ENCODE measurements around the gene ACTL8. TPM values are rescaled to one million over a fixed set of nuclear protein-coding genes. Genes with fewer than 3 reads are reported as not detected.

The ACTL8 gene
- total RNA-seq, 1 experiment from 2014 or later = 0.69 TPM

DNA sequence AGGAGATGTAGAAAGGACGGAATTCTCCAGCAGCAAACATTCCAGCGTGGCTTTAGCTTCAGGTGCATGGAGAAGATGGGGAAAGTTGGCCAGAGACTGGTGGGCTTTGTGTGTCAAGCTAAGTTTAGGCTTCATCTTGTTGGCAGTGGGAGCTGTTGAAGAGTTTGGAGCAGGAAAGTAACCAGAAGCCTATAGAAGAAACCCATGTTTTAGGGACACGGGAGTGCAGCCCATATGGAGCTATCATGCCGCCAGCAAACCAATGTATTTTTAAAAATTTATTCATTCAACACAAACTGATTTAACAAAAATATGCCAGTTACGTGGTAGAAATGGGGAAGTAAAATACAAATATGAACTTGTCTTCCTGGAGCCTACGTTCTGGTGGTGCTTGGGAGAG, 53.7 kb downstream of the ACTL8 start:
- intact Hi-C loops (cut with micrococcal nuclease) = no loop called here
- Histone ChIP-seq H3K4me2 (ENCODE audit: low read length) (no peak overlapping the region), H3K27ac (ENCODE audit: low read depth, low read length) (no peak overlapping the region), H3K27me3 (ENCODE audit: insufficient read depth, low read length) (peaks cover 16% of the 10 kb centered on the region), H3K36me3 (ENCODE audit: control insufficient read depth in 1 of 2, insufficient read depth in 2 of 2, low read length in 2 of 2) (no peaks in the 10 kb centered on the region), H3K9ac (ENCODE audit: low read length) (no peak overlapping the region), H3K4me3 (replicated peaks in 1 of 2; ENCODE audit: low read depth in 1 of 2, low read length in 2 of 2) (no peak overlapping the region), H2AFZ (ENCODE audit: low read depth, low read length, poor library complexity, severe bottlenecking) (no peak overlapping the region), H4K20me1 (ENCODE audit: insufficient read depth) (no peaks in the 10 kb centered on the region), H3K9me2 (ENCODE audit: insufficient read depth) (no peaks in the 10 kb centered on the region), H3K9me3 (ENCODE audit: control insufficient read depth in 1 of 2, insufficient read depth in 1 of 2, low read depth in 1 of 2, low read length in 2 of 2) (no peaks in the 10 kb centered on the region), H3K4me1 (ENCODE audit: control insufficient read depth in 1 of 2, insufficient read depth in 2 of 2, low read length in 2 of 2) (no peaks in the 10 kb centered on the region), H3K79me2 (ENCODE audit: insufficient read depth, low read length) (no peaks in the 10 kb centered on the region)
- CTCF ChIA-PET = no interaction called here
- no peak for ATAC-seq
- POLR2A ChIA-PET = no interaction called here
- DNase-seq (ENCODE audit: low read depth, low spot score) = no peak
- TF ChIP-seq, protein P1, sequence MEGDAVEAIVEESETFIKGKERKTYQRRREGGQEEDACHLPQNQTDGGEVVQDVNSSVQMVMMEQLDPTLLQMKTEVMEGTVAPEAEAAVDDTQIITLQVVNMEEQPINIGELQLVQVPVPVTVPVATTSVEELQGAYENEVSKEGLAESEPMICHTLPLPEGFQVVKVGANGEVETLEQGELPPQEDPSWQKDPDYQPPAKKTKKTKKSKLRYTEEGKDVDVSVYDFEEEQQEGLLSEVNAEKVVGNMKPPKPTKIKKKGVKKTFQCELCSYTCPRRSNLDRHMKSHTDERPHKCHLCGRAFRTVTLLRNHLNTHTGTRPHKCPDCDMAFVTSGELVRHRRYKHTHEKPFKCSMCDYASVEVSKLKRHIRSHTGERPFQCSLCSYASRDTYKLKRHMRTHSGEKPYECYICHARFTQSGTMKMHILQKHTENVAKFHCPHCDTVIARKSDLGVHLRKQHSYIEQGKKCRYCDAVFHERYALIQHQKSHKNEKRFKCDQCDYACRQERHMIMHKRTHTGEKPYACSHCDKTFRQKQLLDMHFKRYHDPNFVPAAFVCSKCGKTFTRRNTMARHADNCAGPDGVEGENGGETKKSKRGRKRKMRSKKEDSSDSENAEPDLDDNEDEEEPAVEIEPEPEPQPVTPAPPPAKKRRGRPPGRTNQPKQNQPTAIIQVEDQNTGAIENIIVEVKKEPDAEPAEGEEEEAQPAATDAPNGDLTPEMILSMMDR (IDR thresholded peaks at IDR 0.05 in 2 of 3, conservative IDR thresholded peaks at IDR 0.05 in 1 of 3; ENCODE audit: borderline replicate concordance in 1 of 3, insufficient read depth in 1 of 3, low read depth in 2 of 3, low read length in 2 of 3) = no peak
- TF ChIP-seq EZH2 (IDR thresholded peaks at IDR 0.05) = no peak
- no peak for TF ChIP-seq ZNF274 (IDR thresholded peaks at IDR 0.05; ENCODE audit: low read depth, low read length)
- TF ChIP-seq RAD21 (IDR thresholded peaks at IDR 0.05; ENCODE audit: low read depth) = no peak
- no peak for TF ChIP-seq CEBPB (IDR thresholded peaks at IDR 0.05; ENCODE audit: low read depth)
- no TSS peak for BruUV-seq (replicated peaks)
- RAD21 ChIA-PET (ENCODE audit: low non-redundant PET in 1 of 2, low total read pairs in 2 of 2, uncharacterized antibody in 2 of 2, unreplicated experiment in 2 of 2) = no interaction called here

DNA sequence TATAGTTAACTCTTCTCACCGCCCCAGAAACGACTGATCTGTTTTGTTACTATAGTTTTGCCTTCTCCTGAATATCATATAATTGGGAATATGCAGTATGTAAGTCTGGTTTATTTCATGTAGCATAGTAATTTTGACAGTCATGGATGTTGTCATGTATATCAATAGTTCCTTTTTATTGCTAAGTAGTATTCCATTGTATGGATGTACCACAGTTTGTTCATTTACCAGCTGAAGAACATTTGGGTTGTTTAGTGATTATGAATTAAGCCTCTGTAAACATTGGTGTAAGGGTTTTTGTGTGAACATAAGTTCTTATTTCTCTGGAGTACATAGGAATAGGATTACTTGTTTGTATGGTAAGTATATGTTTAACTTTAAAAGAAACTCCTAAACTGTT, 55.5 kb downstream of the ACTL8 start:
- Histone ChIP-seq H3K4me2 (ENCODE audit: low read length) (no peak overlapping the region), H3K27ac (ENCODE audit: low read depth, low read length) (no peak overlapping the region), H3K27me3 (ENCODE audit: insufficient read depth, low read length) (peaks cover 23% of the 10 kb centered on the region), H3K79me2 (ENCODE audit: insufficient read depth, low read length) (no peaks in the 10 kb centered on the region), H3K4me1 (ENCODE audit: control insufficient read depth in 1 of 2, insufficient read depth in 2 of 2, low read length in 2 of 2) (no peaks in the 10 kb centered on the region), H3K9ac (ENCODE audit: low read length) (no peak overlapping the region), H2AFZ (ENCODE audit: low read depth, low read length, poor library complexity, severe bottlenecking) (no peak overlapping the region), H3K9me2 (ENCODE audit: insufficient read depth) (no peaks in the 10 kb centered on the region), H3K9me3 (ENCODE audit: control insufficient read depth in 1 of 2, insufficient read depth in 1 of 2, low read depth in 1 of 2, low read length in 2 of 2) (no peaks in the 10 kb centered on the region), H3K36me3 (ENCODE audit: control insufficient read depth in 1 of 2, insufficient read depth in 2 of 2, low read length in 2 of 2) (no peaks in the 10 kb centered on the region), H3K4me3 (replicated peaks in 1 of 2; ENCODE audit: low read depth in 1 of 2, low read length in 2 of 2) (no peak overlapping the region), H4K20me1 (ENCODE audit: insufficient read depth) (no peaks in the 10 kb centered on the region)
- ChIA-PET CTCF (no interaction called here), POLR2A (no interaction called here), RAD21 (ENCODE audit: low non-redundant PET in 1 of 2, low total read pairs in 2 of 2, uncharacterized antibody in 2 of 2, unreplicated experiment in 2 of 2) (no interaction called here)
- intact Hi-C loops (cut with micrococcal nuclease) = no loop called here
- no peak for DNase-seq (ENCODE audit: low read depth, low spot score)
- no TSS peak for BruUV-seq (replicated peaks)
- ATAC-seq = no peak
- TF ChIP-seq, protein P2, sequence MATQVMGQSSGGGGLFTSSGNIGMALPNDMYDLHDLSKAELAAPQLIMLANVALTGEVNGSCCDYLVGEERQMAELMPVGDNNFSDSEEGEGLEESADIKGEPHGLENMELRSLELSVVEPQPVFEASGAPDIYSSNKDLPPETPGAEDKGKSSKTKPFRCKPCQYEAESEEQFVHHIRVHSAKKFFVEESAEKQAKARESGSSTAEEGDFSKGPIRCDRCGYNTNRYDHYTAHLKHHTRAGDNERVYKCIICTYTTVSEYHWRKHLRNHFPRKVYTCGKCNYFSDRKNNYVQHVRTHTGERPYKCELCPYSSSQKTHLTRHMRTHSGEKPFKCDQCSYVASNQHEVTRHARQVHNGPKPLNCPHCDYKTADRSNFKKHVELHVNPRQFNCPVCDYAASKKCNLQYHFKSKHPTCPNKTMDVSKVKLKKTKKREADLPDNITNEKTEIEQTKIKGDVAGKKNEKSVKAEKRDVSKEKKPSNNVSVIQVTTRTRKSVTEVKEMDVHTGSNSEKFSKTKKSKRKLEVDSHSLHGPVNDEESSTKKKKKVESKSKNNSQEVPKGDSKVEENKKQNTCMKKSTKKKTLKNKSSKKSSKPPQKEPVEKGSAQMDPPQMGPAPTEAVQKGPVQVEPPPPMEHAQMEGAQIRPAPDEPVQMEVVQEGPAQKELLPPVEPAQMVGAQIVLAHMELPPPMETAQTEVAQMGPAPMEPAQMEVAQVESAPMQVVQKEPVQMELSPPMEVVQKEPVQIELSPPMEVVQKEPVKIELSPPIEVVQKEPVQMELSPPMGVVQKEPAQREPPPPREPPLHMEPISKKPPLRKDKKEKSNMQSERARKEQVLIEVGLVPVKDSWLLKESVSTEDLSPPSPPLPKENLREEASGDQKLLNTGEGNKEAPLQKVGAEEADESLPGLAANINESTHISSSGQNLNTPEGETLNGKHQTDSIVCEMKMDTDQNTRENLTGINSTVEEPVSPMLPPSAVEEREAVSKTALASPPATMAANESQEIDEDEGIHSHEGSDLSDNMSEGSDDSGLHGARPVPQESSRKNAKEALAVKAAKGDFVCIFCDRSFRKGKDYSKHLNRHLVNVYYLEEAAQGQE (IDR thresholded peaks at IDR 0.05; ENCODE audit: low read depth) = no peak
- TF ChIP-seq CBX3 (IDR thresholded peaks at IDR 0.05; ENCODE audit: low read depth) (no peak), EGR1 (IDR thresholded peaks at IDR 0.05; ENCODE audit: low read depth) (no peak), FOSL1 (IDR thresholded peaks at IDR 0.05; ENCODE audit: low read depth) (no peak), EZH2 (IDR thresholded peaks at IDR 0.05) (no peak), ELF1 (IDR thresholded peaks at IDR 0.05; ENCODE audit: borderline replicate concordance, low read depth) (no peak), CEBPB (IDR thresholded peaks at IDR 0.05; ENCODE audit: low read depth) (no peak), SP1 (IDR thresholded peaks at IDR 0.05; ENCODE audit: low read depth) (no peak), SRF (IDR thresholded peaks at IDR 0.05; ENCODE audit: low read depth) (no peak), RAD21 (IDR thresholded peaks at IDR 0.05; ENCODE audit: low read depth) (no peak), ZNF274 (IDR thresholded peaks at IDR 0.05; ENCODE audit: low read depth, low read length) (no peak)
- TF ChIP-seq, protein P3, sequence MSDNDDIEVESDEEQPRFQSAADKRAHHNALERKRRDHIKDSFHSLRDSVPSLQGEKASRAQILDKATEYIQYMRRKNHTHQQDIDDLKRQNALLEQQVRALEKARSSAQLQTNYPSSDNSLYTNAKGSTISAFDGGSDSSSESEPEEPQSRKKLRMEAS (IDR thresholded peaks at IDR 0.05) = no peak
- TF ChIP-seq, protein P4, sequence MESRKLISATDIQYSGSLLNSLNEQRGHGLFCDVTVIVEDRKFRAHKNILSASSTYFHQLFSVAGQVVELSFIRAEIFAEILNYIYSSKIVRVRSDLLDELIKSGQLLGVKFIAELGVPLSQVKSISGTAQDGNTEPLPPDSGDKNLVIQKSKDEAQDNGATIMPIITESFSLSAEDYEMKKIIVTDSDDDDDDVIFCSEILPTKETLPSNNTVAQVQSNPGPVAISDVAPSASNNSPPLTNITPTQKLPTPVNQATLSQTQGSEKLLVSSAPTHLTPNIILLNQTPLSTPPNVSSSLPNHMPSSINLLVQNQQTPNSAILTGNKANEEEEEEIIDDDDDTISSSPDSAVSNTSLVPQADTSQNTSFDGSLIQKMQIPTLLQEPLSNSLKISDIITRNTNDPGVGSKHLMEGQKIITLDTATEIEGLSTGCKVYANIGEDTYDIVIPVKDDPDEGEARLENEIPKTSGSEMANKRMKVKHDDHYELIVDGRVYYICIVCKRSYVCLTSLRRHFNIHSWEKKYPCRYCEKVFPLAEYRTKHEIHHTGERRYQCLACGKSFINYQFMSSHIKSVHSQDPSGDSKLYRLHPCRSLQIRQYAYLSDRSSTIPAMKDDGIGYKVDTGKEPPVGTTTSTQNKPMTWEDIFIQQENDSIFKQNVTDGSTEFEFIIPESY (IDR thresholded peaks at IDR 0.05; ENCODE audit: extremely low read depth, insufficient replicate concordance, low read length) = no peak
